Endothelial cell of umbilical vein (primary cell): ENCODE data around the gene KIF9. TPM values are rescaled to one million over a fixed set of nuclear protein-coding genes. Genes with fewer than 3 reads are reported as not detected.

ENCODE experiments used
- BruUV-seq: library from RNA; stranded (reverse); fragments of 400-500 nt; replicated peaks from 2 replicates; lab custom pipeline; 2021; lab: Mats Ljungman, UMichigan
- CTCF ChIA-PET: fragments of 300-600, 350-600 bp; sonication (Branson Sonifier 250); formaldehyde crosslinking; loops from one replicate; lab custom pipeline; 2021; ENCODE audit warnings: antibody characterized with exemption, inconsistent platforms; lab: Charles Lee
- POLR2A ChIA-PET: fragments of 300-600, 350-600 bp; sonication (Branson Sonifier 250); formaldehyde crosslinking; loops from one replicate; lab custom pipeline; 2021; ENCODE audit warnings: antibody characterized with exemption, inconsistent platforms; lab: Charles Lee
- DNase-seq: peaks from one replicate; pipeline ENCODE4 v3.0.0-alpha.2; 2011; ENCODE audit warnings: low read depth, low spot score
- FAIRE-seq: peaks from 2 replicates; lab custom pipeline; 2011; peaks lifted over from hg19 to GRCh38; lab: Jason Lieb, UNC
- H2AFZ ChIP-seq: 2 replicates; pipeline ENCODE4 v1.6.0; 2012; ENCODE audit warnings: low read depth, low read length, control low read depth, inconsistent platforms
- H3K27ac ChIP-seq: 2 replicates; pipeline ENCODE4 v1.5.1; 2011; ENCODE audit warnings: low read depth, mild to moderate bottlenecking, control low read depth, low read length, moderate library complexity; ENCODE audit not compliant: insufficient read depth
- H3K27me3 ChIP-seq, 2 experiments: 2 replicates each; pipeline versions ENCODE4 v1.6.0 to v1.6.1; 2011; ENCODE audit warnings: low read length in 2 of 2, mixed read lengths in 1 of 2; ENCODE audit not compliant: control insufficient read depth in 2 of 2, insufficient read depth in 2 of 2
- H3K36me3 ChIP-seq, 2 experiments: 2 replicates in 1 of 2; 3 replicates in 1 of 2; pipeline ENCODE4 v1.5.1; 2011; ENCODE audit warnings: low read length in 2 of 2, mild to moderate bottlenecking in 1 of 2, moderate library complexity in 1 of 2; ENCODE audit not compliant: control insufficient read depth in 2 of 2, insufficient read depth in 2 of 2; ENCODE audit errors: extremely low read depth in 1 of 2
- H3K4me1 ChIP-seq: 3 replicates; pipeline ENCODE4 v1.5.1; 2011; ENCODE audit warnings: mild to moderate bottlenecking, low read length; ENCODE audit not compliant: control insufficient read depth, insufficient read depth; ENCODE audit errors: extremely low read depth
- H3K4me2 ChIP-seq: 2 replicates; pipeline ENCODE4 v1.6.1; 2011; ENCODE audit warnings: low read length, control low read depth, mixed read lengths; ENCODE audit not compliant: insufficient read depth
- H3K4me3 ChIP-seq, 3 experiments: fragments of 200-600 bp in 1 of 3; sonication (generic), shearing (Covaris generic) in 1 of 3; replicated peaks in 1 of 3; 2 replicates each; pipeline ENCODE4 v1.5.1; 2011 to 2016; ENCODE audit warnings: control low read depth in 3 of 3, low read length in 3 of 3, mild to moderate bottlenecking in 2 of 3, inconsistent platforms in 1 of 3, low read depth in 1 of 3, moderate library complexity in 1 of 3; ENCODE audit not compliant: insufficient read depth in 1 of 3
- H3K79me2 ChIP-seq: 2 replicates; pipeline ENCODE4 v1.6.0; 2012; ENCODE audit warnings: low read length, inconsistent platforms; ENCODE audit not compliant: control insufficient read depth, insufficient read depth
- H3K9ac ChIP-seq: replicated peaks from 2 replicates; pipeline ENCODE3; 2011; ENCODE audit warnings: low read length, control low read depth; ENCODE audit not compliant: insufficient read depth; ENCODE audit errors: extremely low read depth
- H3K9me1 ChIP-seq: replicated peaks from 3 replicates; pipeline ENCODE4 v1.6.0; 2011; ENCODE audit warnings: mild to moderate bottlenecking, low read length; ENCODE audit not compliant: control insufficient read depth, insufficient read depth; ENCODE audit errors: extremely low read depth
- H3K9me3 ChIP-seq: replicated peaks from 2 replicates; pipeline ENCODE4 v1.5.1; 2012; ENCODE audit warnings: low read length, inconsistent platforms; ENCODE audit not compliant: control insufficient read depth, insufficient read depth
- H4K20me1 ChIP-seq: replicated peaks from 2 replicates; pipeline ENCODE3; 2011; ENCODE audit warnings: mild to moderate bottlenecking, low read length; ENCODE audit not compliant: control insufficient read depth, insufficient read depth; ENCODE audit errors: extremely low read depth
- CTCF ChIP-seq, 2 donors: IDR thresholded peaks; 1 replicate in 1 of 2; 2 replicates in 1 of 2; pipeline ENCODE4 v1.5.1; 2011; ENCODE audit warnings: low read length in 2 of 2, mild to moderate bottlenecking in 2 of 2, moderate library complexity in 2 of 2, control low read depth in 1 of 2, inconsistent platforms in 1 of 2, low read depth in 1 of 2; ENCODE audit not compliant: insufficient read depth in 1 of 2; ENCODE audit errors: extremely low read depth in 1 of 2
- EZH2 ChIP-seq: IDR thresholded peaks from 2 replicates; pipeline ENCODE4 v1.6.1; 2012; ENCODE audit warnings: borderline replicate concordance, low read depth, mild to moderate bottlenecking, moderate library complexity, low read length, inconsistent platforms; ENCODE audit not compliant: severe bottlenecking
- FOS ChIP-seq: IDR thresholded peaks from 2 replicates; pipeline ENCODE4 v1.6.1; 2011; ENCODE audit warnings: mild to moderate bottlenecking, low read length, moderate library complexity, borderline replicate concordance; ENCODE audit not compliant: insufficient read depth
- GATA2 ChIP-seq: IDR thresholded peaks from 2 replicates; pipeline ENCODE4 v1.7.0; 2011; ENCODE audit warnings: low read depth, mild to moderate bottlenecking, moderate library complexity, mixed read lengths, low read length; ENCODE audit not compliant: insufficient read length, insufficient read depth
- JUN ChIP-seq: IDR thresholded peaks from 2 replicates; pipeline ENCODE4 v1.6.1; 2011; ENCODE audit warnings: borderline replicate concordance, low read depth; ENCODE audit not compliant: insufficient read length, insufficient read depth
- MYC ChIP-seq: IDR thresholded peaks from one replicate; pipeline ENCODE4 v1.6.1; 2011; ENCODE audit warnings: mild to moderate bottlenecking, low read depth, low read length
- POLR2A ChIP-seq: IDR thresholded peaks from 2 replicates; pipeline ENCODE4 v1.6.1; 2012; ENCODE audit warnings: low read depth, mild to moderate bottlenecking, control low read depth, low read length
- POLR2AphosphoS5 ChIP-seq: IDR thresholded peaks from 2 replicates; pipeline ENCODE4 v1.6.1; 2012; ENCODE audit warnings: low read depth, mild to moderate bottlenecking, control low read depth, low read length, moderate library complexity; ENCODE audit not compliant: insufficient read depth
- dilution Hi-C: fragments of 300-500 bp; cut with MboI; formaldehyde crosslinking; loops from one replicate; pipeline ENCODE4 v1.15.0; 2019; ENCODE audit warnings: low sequenced_read_pairs; ENCODE audit not compliant: extremely low pct_ligation_motif_present
- intact Hi-C: fragments of 100-400 bp; cut with micrococcal nuclease; formaldehyde crosslinking; loops from one replicate; pipeline ENCODE4 v1.10.0; 2022
- polyA plus RNA-seq, 4 experiments: library from polyadenylated mRNA; depleted of rRNA in 3 of 4; stranded (reverse) in 3 of 4; unstranded in 1 of 4; fragments of >200 nt; gene quantifications; 2 replicates each; pipeline versions ENCODE4 v1.2.1 to v1.2.3, GENCODE V29; 2011 to 2012; ENCODE audit warnings: missing spikeins in 1 of 4
- total RNA-seq: library from RNA; stranded (reverse); gene quantifications from 2 replicates; pipeline ENCODE4 v1.2.3, GENCODE V29; 2021
- TF ChIP-seq, protein P1 (sequence below): IDR thresholded peaks from 2 replicates; pipeline ENCODE4 v1.6.1; 2011; ENCODE audit not compliant: insufficient read depth, insufficient read length

Gene KIF9
- total and polyA plus RNA-seq, 2 donors (not counting 3 experiments of a cell fraction or from before 2014, with no cell fraction given), result 20.5 to 22.4 TPM

DNA sequence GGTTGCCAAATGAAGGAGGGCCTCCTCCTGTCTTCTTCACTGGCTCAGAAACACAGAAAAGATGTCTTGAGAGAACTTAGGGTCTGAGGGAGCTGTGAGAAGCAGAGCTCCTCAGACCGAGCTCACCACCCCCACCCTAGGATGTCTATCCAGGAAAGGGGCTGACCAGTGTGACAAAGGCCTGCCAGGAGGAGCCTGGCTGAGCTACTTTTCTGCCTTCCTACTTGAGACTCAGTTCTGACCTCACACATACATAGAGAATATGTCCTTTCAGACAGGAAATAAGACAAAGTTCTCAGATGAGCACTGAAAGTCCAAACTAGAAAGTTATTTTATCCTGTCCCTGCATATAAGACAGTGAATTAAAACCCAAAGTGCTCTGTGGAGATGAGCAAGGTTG is 54.5 kb downstream of the KIF9 start:
- FAIRE-seq (no peak), DNase-seq (no peak)
- Histone ChIP-seq H2AFZ (no peak overlapping the region), H3K27me3 (no peaks in the 10 kb centered on the region), H4K20me1 (no peaks in the 10 kb centered on the region), H3K9me1 (no peaks in the 10 kb centered on the region), H3K4me2 (no peak overlapping the region), H3K4me1 (no peaks in the 10 kb centered on the region), H3K9ac (no peak overlapping the region), H3K36me3 (no peaks in the 10 kb centered on the region), H3K4me3 (no peak overlapping the region), H3K27ac (no peak overlapping the region), H3K79me2 (no peaks in the 10 kb centered on the region), H3K9me3 (no peaks in the 10 kb centered on the region)
- dilution Hi-C loops (no loop called here), intact Hi-C loops (no loop called here)
- CTCF ChIA-PET, result interaction anchor here (0.7 to 1.4 kb wide), 3 partner anchors 9 to 63 kb away, joined by 3 to 5 read pairs (median 3); no protein-coding TSS in a partner anchor
- POLR2A ChIA-PET, result no interaction called here
- no TSS peak for BruUV-seq
- no peak for TF ChIP-seq EZH2
- TF ChIP-seq JUN, result no peak
- TF ChIP-seq, protein P1, sequence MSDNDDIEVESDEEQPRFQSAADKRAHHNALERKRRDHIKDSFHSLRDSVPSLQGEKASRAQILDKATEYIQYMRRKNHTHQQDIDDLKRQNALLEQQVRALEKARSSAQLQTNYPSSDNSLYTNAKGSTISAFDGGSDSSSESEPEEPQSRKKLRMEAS, result no peak
- TF ChIP-seq GATA2, result no peak
- TF ChIP-seq FOS, result no peak
- TF ChIP-seq POLR2AphosphoS5, result no peak

DNA sequence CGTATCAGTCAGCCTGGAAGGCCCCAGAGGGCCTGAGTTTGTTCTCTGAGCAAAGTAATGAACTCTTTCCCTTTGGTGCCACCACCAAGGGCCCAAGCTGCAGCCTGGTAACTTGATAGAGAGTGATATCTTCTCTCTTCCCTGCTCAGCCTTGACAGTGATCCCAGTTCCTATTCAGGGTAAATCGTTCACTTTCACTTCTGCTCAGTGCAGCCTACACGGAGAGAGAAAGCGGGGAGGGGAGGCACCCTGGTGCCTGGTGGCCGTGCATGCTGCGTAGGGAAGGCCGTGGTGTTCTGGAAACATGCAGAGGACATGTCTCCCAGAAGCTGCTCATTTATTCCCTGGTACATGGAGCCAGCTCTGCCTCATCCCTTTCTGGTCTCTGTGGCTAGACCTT is 54.9 kb downstream of the KIF9 start:
- no peak overlapping the region for H2AFZ ChIP-seq
- no peaks in the 10 kb centered on the region for H3K27me3 ChIP-seq
- H3K9ac ChIP-seq, result no peak overlapping the region
- DNase-seq, result no peak
- no peak for FAIRE-seq
- no peaks in the 10 kb centered on the region for H3K4me1 ChIP-seq
- no peaks in the 10 kb centered on the region for H3K9me1 ChIP-seq
- ChIA-PET POLR2A (no interaction called here), CTCF (interaction anchor here (0.7 to 1.4 kb wide), 3 partner anchors 8 to 63 kb away, joined by 3 to 5 read pairs (median 3); no protein-coding TSS in a partner anchor)
- H3K4me2 ChIP-seq, result no peak overlapping the region
- no TSS peak for BruUV-seq
- H4K20me1 ChIP-seq, result no peaks in the 10 kb centered on the region
- TF ChIP-seq MYC, result no peak
- TF ChIP-seq POLR2AphosphoS5, result no peak
- TF ChIP-seq JUN, result no peak
- TF ChIP-seq CTCF (IDR thresholded peaks at IDR 0.05; ENCODE audit: extremely low read depth in 1 of 2, insufficient read depth in 1 of 2, low read depth in 1 of 2, low read length in 2 of 2), result no peak
- TF ChIP-seq GATA2, result no peak
- no peak for TF ChIP-seq POLR2A
- no peak for TF ChIP-seq FOS
- TF ChIP-seq, protein P1, result no peak
- TF ChIP-seq EZH2, result no peak
- intact Hi-C loops, result no loop called here
- H3K4me3 ChIP-seq, result no peak overlapping the region
- H3K79me2 ChIP-seq, result no peaks in the 10 kb centered on the region
- dilution Hi-C loops, result no loop called here
- H3K36me3 ChIP-seq, result no peaks in the 10 kb centered on the region
- H3K27ac ChIP-seq, result no peak overlapping the region
- no peaks in the 10 kb centered on the region for H3K9me3 ChIP-seq
